ENCODE results near the gene STPG1.
A peak's percentile ranks its signal among the peaks of the same experiment; 100 is the strongest.

STPG1 gene

GRCh38 chr1:24321697-24322469 lies 91.7 kb downstream of the STPG1 start:
- POLR2A ChIA-PET, result interaction anchor here (1.0 to 2.3 kb wide), 13 partner anchors 8 to 120 kb away, joined by 3 to 13 read pairs (median 4); no protein-coding TSS in a partner anchor
- peak overlapping the region; percentile 93 for H3K27ac ChIP-seq (ENCODE audit: extremely low read depth, low read depth, low read length)
- CTCF ChIA-PET, result interaction anchor here (0.5 to 7.5 kb wide), 12 partner anchors 8 to 824 kb away, joined by 3 to 54 read pairs (median 4); no protein-coding TSS in a partner anchor
- no peaks in the 10 kb centered on the region for H3K9me3 ChIP-seq (ENCODE audit: control insufficient read depth, insufficient read depth, low read depth, low read length)
- peaks cover 21% of the 10 kb centered on the region for H3K4me1 ChIP-seq (ENCODE audit: control insufficient read depth, insufficient read depth, low read length)
- H3K36me3 ChIP-seq (ENCODE audit: control insufficient read depth in 2 of 2, insufficient read depth in 1 of 2, low read length in 2 of 2), result no peaks in the 10 kb centered on the region
- H3K4me3 ChIP-seq (ENCODE audit: low read depth, low read length), result peak overlapping the region; percentile 40
- no peak for TF ChIP-seq ZNF548 (tag by site-specific recombination; IDR thresholded peaks at IDR 0.05)
- peak; percentile 88 for TF ChIP-seq ZBTB48 (tag by site-specific recombination; IDR thresholded peaks at IDR 0.05)
- peak; percentile 76 for TF ChIP-seq ZNF843 (tag by site-specific recombination; IDR thresholded peaks at IDR 0.05)
- TF ChIP-seq PRDM4 (tag by site-specific recombination; IDR thresholded peaks at IDR 0.05), result peak; percentile 50; the same call in 1 of the 2 replicates
- TF ChIP-seq ZNF280C (tag by site-specific recombination; IDR thresholded peaks at IDR 0.05), result no peak
- no peak for TF ChIP-seq TRIM28 (IDR thresholded peaks at IDR 0.05; ENCODE audit: borderline replicate concordance, low read length)
- no peak; the same call in 1 of the 2 replicates for TF ChIP-seq ZNF561 (tag by site-specific recombination; IDR thresholded peaks at IDR 0.05; ENCODE audit: borderline replicate concordance)
- no peak for TF ChIP-seq ZNF274 (IDR thresholded peaks at IDR 0.05; ENCODE audit: low read length)
- no peak for TF ChIP-seq ZNF274 (tag by site-specific recombination; IDR thresholded peaks at IDR 0.05; ENCODE audit: borderline replicate concordance)
- TF ChIP-seq ZNF2 (tag by site-specific recombination; IDR thresholded peaks at IDR 0.05), result no peak
- no peak for TF ChIP-seq ZNF473 (tag by site-specific recombination; IDR thresholded peaks at IDR 0.05)
- TF ChIP-seq ZNF621 (tag by site-specific recombination; IDR thresholded peaks at IDR 0.05), result no peak
- TF ChIP-seq ZNF558 (tag by site-specific recombination; IDR thresholded peaks at IDR 0.05), result no peak
- no peak for TF ChIP-seq ZNF23 (tag by site-specific recombination; IDR thresholded peaks at IDR 0.05; ENCODE audit: borderline replicate concordance)
- no peak for TF ChIP-seq ZBTB49 (tag by site-specific recombination; IDR thresholded peaks at IDR 0.05; ENCODE audit: low read depth)
- TF ChIP-seq OSR2 (tag by site-specific recombination; IDR thresholded peaks at IDR 0.05), result peak; percentile 88
- TF ChIP-seq ZBTB1 (tag by site-specific recombination; IDR thresholded peaks at IDR 0.05), result peak; percentile 88; the same call in 1 of the 2 replicates
- no peak; the same call in 1 of the 2 replicates for TF ChIP-seq YY1 (tag by site-specific recombination; IDR thresholded peaks at IDR 0.05)
- no peak for TF ChIP-seq ZNF530 (tag by site-specific recombination; IDR thresholded peaks at IDR 0.05; ENCODE audit: low read depth)
- no peak for TF ChIP-seq ZNF174 (tag by site-specific recombination; IDR thresholded peaks at IDR 0.05)
- no peak for TF ChIP-seq AEBP2 (tag by site-specific recombination; IDR thresholded peaks at IDR 0.05; ENCODE audit: borderline replicate concordance)
- TF ChIP-seq ZNF580 (tag by site-specific recombination; IDR thresholded peaks at IDR 0.05), result peak; percentile 41; the same call in 1 of the 2 replicates
- no peak for TF ChIP-seq ZNF214 (tag by site-specific recombination; IDR thresholded peaks at IDR 0.05; ENCODE audit: borderline replicate concordance)
- no peak for TF ChIP-seq ZNF830 (tag by site-specific recombination; IDR thresholded peaks at IDR 0.05; ENCODE audit: low read depth)
- no peak for TF ChIP-seq ZNF114 (tag by site-specific recombination; IDR thresholded peaks at IDR 0.05)
- TF ChIP-seq ZFHX2 (tag by site-specific recombination; conservative IDR thresholded peaks at IDR 0.05), result no peak
- TF ChIP-seq ZNF791 (tag by site-specific recombination; IDR thresholded peaks at IDR 0.05), result no peak
- TF ChIP-seq ZNF785 (tag by site-specific recombination; IDR thresholded peaks at IDR 0.05), result no peak
- no peak for TF ChIP-seq ZNF514 (tag by site-specific recombination; IDR thresholded peaks at IDR 0.05)
- peak; percentile 72 for TF ChIP-seq ZNF341 (tag by site-specific recombination; IDR thresholded peaks at IDR 0.05; ENCODE audit: low read depth)

All from HEK293 (cell line).